ENCODE results near the gene TECPR1. TPM values are rescaled to one million over a fixed set of nuclear protein-coding genes. Genes with fewer than 3 reads are reported as not detected.

TECPR1 gene
- polyA plus RNA-seq, 2 of the 4 experiments (the other 2 are of a cell fraction) = 2.5 to 11.1 TPM

GRCh38 chr7:98180751-98181150 is 71.3 kb downstream of the TECPR1 start:
- CTCF ChIA-PET = interaction anchor here (7.0 to 24.1 kb wide), 2 partner anchors 15 to 162 kb away, joined by 87 to 493 read pairs; no protein-coding TSS in a partner anchor
- TF ChIP-seq RCOR1 (IDR thresholded peaks at IDR 0.05; ENCODE audit: low read depth, low read length) (no peak), EHMT2 (IDR thresholded peaks at IDR 0.05; ENCODE audit: low read depth) (no peak), FOXS1 (CRISPR knock-in tag; IDR thresholded peaks at IDR 0.05) (no peak), NR3C1 (IDR thresholded peaks at IDR 0.05) (no peak)

DNA sequence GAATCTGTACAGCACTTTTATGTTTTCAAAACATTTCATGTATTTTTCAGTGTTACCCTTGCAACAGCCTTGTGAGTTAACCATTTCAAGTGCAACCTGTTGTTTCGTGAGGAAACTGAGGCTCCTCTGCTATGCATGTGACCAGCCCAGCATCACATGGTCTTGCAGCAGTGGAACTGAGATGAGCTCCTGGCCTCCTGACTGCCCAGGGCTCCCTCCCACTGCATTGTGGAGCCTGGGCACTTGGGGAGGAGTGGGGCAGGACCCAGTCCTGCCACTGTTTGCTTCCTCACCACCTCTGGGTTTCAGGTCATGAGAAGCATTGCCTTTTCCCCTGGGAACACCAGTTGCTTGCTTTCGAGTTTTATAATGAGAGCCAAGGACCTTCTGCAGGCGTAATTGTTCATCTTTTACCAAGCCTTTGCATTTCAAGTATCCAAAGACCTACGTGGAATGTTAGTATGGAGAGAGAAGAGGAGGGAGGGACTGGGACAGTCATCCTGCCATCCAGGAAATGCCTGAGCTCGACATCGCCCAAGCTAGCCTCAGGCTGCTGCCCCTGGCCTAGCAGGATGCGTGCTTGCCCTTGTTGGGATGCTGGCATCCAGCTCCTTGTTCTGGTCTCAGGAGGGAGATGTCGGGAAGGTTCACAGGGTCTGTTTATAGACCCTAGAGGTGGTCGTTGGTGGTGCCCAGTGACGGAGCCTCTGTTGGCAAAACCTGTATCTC is 73.1 kb downstream of the TECPR1 start:
- no peak overlapping the region for H3K27ac ChIP-seq
- ChIA-PET CTCF (interaction anchor here (0.6 to 24.1 kb wide), 3 partner anchors 13 to 160 kb away, joined by 3 to 493 read pairs (median 87); no protein-coding TSS in a partner anchor), POLR2A (no interaction called here)
- H3K4me2 ChIP-seq = no peak overlapping the region
- no peak for DNase-seq (ENCODE audit: low read depth in 1 of 2, low spot score in 1 of 2)
- no peak overlapping the region for H3K4me3 ChIP-seq
- H3K4me1 ChIP-seq = no peaks in the 10 kb centered on the region
- TF ChIP-seq ZSCAN20 (CRISPR knock-in tag; IDR thresholded peaks at IDR 0.05) = no peak
- no peak for TF ChIP-seq BHLHE40 (IDR thresholded peaks at IDR 0.05; ENCODE audit: low read depth, low read length)
- no peak for TF ChIP-seq NFE2L2 (conservative IDR thresholded peaks at IDR 0.05; ENCODE audit: low read length)
- no peak for TF ChIP-seq HEYL (CRISPR knock-in tag; IDR thresholded peaks at IDR 0.05)
- TF ChIP-seq TP53 (CRISPR knock-in tag; IDR thresholded peaks at IDR 0.05) = no peak
- TF ChIP-seq, protein P1, sequence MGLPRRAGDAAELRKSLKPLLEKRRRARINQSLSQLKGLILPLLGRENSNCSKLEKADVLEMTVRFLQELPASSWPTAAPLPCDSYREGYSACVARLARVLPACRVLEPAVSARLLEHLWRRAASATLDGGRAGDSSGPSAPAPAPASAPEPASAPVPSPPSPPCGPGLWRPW (IDR thresholded peaks at IDR 0.05) = no peak
- no peak for TF ChIP-seq ZFP36 (IDR thresholded peaks at IDR 0.05; ENCODE audit: borderline replicate concordance, partially characterized antibody)
- TF ChIP-seq JUN (IDR thresholded peaks at IDR 0.05) = no peak
- TF ChIP-seq ZNF302 (CRISPR knock-in tag; IDR thresholded peaks at IDR 0.05) = no peak
- no peak for TF ChIP-seq USF2 (IDR thresholded peaks at IDR 0.05)
- no peak for TF ChIP-seq RFX5 (IDR thresholded peaks at IDR 0.05)
- TF ChIP-seq HOXB5 (CRISPR knock-in tag; IDR thresholded peaks at IDR 0.05) = no peak
- no peak for TF ChIP-seq PBX3 (IDR thresholded peaks at IDR 0.05)
- no peak for TF ChIP-seq ZC3H11A (IDR thresholded peaks at IDR 0.05)
- TF ChIP-seq POLR2A (IDR thresholded peaks at IDR 0.05; ENCODE audit: low read length) = no peak
- TF ChIP-seq EHF (CRISPR knock-in tag; IDR thresholded peaks at IDR 0.05) = no peak
- no peaks in the 10 kb centered on the region for H3K9me3 ChIP-seq
- WGBS (ENCODE audit: missing lambda C conversion rate) = 86% methylated on average over 10 of the region's 10 CpGs
- ATAC-seq = no peak; a peak in 1 of 6 replicates
- FAIRE-seq = no peak

More at GRCh38 chr7:98180751-98181150, 71.3 kb downstream of the TECPR1 start:
- ATAC-seq (0 out of 6 replicates have a peak, but pooled peaks of 1 of the 2 experiments have one; percentile 52), FAIRE-seq (no peak), DNase-seq (ENCODE audit: low read depth in 1 of 2, low spot score in 1 of 2) (no peak)
- H3K4me2 ChIP-seq = no peak overlapping the region
- no peak overlapping the region for H3K27ac ChIP-seq
- H3K4me3 ChIP-seq = no peak overlapping the region
- POLR2A ChIA-PET = no interaction called here
- 93% methylated on average over 8 of the region's 8 CpGs for WGBS (ENCODE audit: missing lambda C conversion rate)
- H3K9me3 ChIP-seq = no peaks in the 10 kb centered on the region
- H3K4me1 ChIP-seq = no peaks in the 10 kb centered on the region

- H3K27ac ChIP-seq = no peak overlapping the region
- WGBS (ENCODE audit: missing lambda C conversion rate) = 85% methylated on average over 16 of the region's 16 CpGs
- no peak for FAIRE-seq
- no peak overlapping the region for H3K4me2 ChIP-seq
- ChIA-PET CTCF (interaction anchor here (0.6 to 24.1 kb wide), 3 partner anchors 12 to 160 kb away, joined by 3 to 493 read pairs (median 87); no protein-coding TSS in a partner anchor), POLR2A (no interaction called here)
- peak; percentile 8 to 42; a peak in 2 of 6 replicates for ATAC-seq
- peak in 1 of 2 experiments; percentile 26 for DNase-seq (ENCODE audit: low read depth in 1 of 2, low spot score in 1 of 2)
- H3K9me3 ChIP-seq = no peaks in the 10 kb centered on the region
- no peak overlapping the region for H3K4me3 ChIP-seq
- TF ChIP-seq ELK1 (IDR thresholded peaks at IDR 0.05; ENCODE audit: low read depth, low read length) (no peak), ZNF302 (CRISPR knock-in tag; IDR thresholded peaks at IDR 0.05) (no peak), POLR2A (IDR thresholded peaks at IDR 0.05; ENCODE audit: low read length) (0 out of 2 replicates have a peak, but pooled peaks have one; percentile 15)
- TF ChIP-seq, protein P2, sequence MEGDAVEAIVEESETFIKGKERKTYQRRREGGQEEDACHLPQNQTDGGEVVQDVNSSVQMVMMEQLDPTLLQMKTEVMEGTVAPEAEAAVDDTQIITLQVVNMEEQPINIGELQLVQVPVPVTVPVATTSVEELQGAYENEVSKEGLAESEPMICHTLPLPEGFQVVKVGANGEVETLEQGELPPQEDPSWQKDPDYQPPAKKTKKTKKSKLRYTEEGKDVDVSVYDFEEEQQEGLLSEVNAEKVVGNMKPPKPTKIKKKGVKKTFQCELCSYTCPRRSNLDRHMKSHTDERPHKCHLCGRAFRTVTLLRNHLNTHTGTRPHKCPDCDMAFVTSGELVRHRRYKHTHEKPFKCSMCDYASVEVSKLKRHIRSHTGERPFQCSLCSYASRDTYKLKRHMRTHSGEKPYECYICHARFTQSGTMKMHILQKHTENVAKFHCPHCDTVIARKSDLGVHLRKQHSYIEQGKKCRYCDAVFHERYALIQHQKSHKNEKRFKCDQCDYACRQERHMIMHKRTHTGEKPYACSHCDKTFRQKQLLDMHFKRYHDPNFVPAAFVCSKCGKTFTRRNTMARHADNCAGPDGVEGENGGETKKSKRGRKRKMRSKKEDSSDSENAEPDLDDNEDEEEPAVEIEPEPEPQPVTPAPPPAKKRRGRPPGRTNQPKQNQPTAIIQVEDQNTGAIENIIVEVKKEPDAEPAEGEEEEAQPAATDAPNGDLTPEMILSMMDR (IDR thresholded peaks at IDR 0.05) = no peak
- no peaks in the 10 kb centered on the region for H3K4me1 ChIP-seq
These were observed 73.7 kb downstream of the TECPR1 start for GRCh38 chr7:98178321-98178720.
